Fibroblast of villous mesenchyme (primary cell): ENCODE measurements around the gene ATXN10. TPM values are rescaled to one million over a fixed set of nuclear protein-coding genes. Genes with fewer than 3 reads are reported as not detected.

Experiments
- DNase-seq: peaks from one replicate; pipeline ENCODE4 v3.0.0-alpha.2; 2010; ENCODE audit warnings: low read depth
- H3K4me3 ChIP-seq: 2 replicates; pipeline ENCODE4 v1.5.1; 2011; ENCODE audit warnings: low read depth, mild to moderate bottlenecking, low read length
- CTCF ChIP-seq: IDR thresholded peaks from 2 replicates; pipeline ENCODE4 v1.5.1; 2012; ENCODE audit warnings: low read depth, mild to moderate bottlenecking, low read length; ENCODE audit not compliant: insufficient read depth
- total RNA-seq: library from RNA; depleted of rRNA; stranded (reverse); fragments of >200 nt; gene quantifications from 2 replicates; pipeline ENCODE4 v1.2.3, GENCODE V29; 2012

Gene ATXN10
- total RNA-seq, 1 donor: 190 TPM

GRCh38 chr22:45870011-45870410, 198.4 kb downstream of the ATXN10 start:
- no peak for TF ChIP-seq CTCF
- H3K4me3 ChIP-seq: no peak overlapping the region
- DNase-seq: no peak

GRCh38 chr22:45871721-45872120, 200.1 kb downstream of the ATXN10 start:
- H3K4me3 ChIP-seq: no peak overlapping the region
- no peak for TF ChIP-seq CTCF
- no peak for DNase-seq

- H3K4me3 ChIP-seq: no peak overlapping the region
- DNase-seq: no peak
- no peak for TF ChIP-seq CTCF
These were observed 201.1 kb downstream of the ATXN10 start for GRCh38 chr22:45872659-45873263.

GRCh38 chr22:45876136-45877035, 204.8 kb downstream of the ATXN10 start:
- no peak for DNase-seq
- no peak overlapping the region for H3K4me3 ChIP-seq
- TF ChIP-seq CTCF: no peak

GRCh38 chr22:45877036-45877380, 205.4 kb downstream of the ATXN10 start:
- no peak overlapping the region for H3K4me3 ChIP-seq
- DNase-seq: no peak
- TF ChIP-seq CTCF: no peak

- DNase-seq: no peak
- TF ChIP-seq CTCF: no peak
- no peak overlapping the region for H3K4me3 ChIP-seq
These were observed 206.0 kb downstream of the ATXN10 start for GRCh38 chr22:45877651-45878050.
